HG03103 (cell line): ENCODE measurements around the gene PCNT.
"Not testable (repeated sequence)": the region's sequence is repeated elsewhere in the genome, so short reads cannot be mapped to it uniquely, and the experiment has no call there.

ENCODE experiments used
- ATAC-seq: cut with Tn5 transposase; IDR thresholded peaks from one replicate; pipeline ENCODE4 v1.9.1; 2021; ENCODE audit warnings: low read depth; ENCODE audit not compliant: unreplicated experiment

PCNT gene

GRCh38 chr21:46356494-46357334, 32.8 kb downstream of the PCNT start:
- ATAC-seq = no peak

- no peak for ATAC-seq
Observed at GRCh38 chr21:46357335-46357604, 33.3 kb downstream of the PCNT start.

- no peak for ATAC-seq
Observed at GRCh38 chr21:46357684-46358425, 33.9 kb downstream of the PCNT start.

- ATAC-seq = no peak
Observed at GRCh38 chr21:46361176-46361575, 37.2 kb downstream of the PCNT start.

- ATAC-seq = no peak
Observed at GRCh38 chr21:46361935-46362334, 38.0 kb downstream of the PCNT start.

- no peak for ATAC-seq
Observed at GRCh38 chr21:46362946-46363345, 39.0 kb downstream of the PCNT start.

GRCh38 chr21:46363698-46364097, 39.7 kb downstream of the PCNT start:
- no peak for ATAC-seq

- ATAC-seq = no peak
Observed at GRCh38 chr21:46366091-46366490, 42.1 kb downstream of the PCNT start.

- ATAC-seq = no peak
Observed at GRCh38 chr21:46366561-46366960, 42.6 kb downstream of the PCNT start.

- ATAC-seq = no peak
Observed at GRCh38 chr21:46366966-46367365, 43.0 kb downstream of the PCNT start.

- ATAC-seq = no peak
Observed at GRCh38 chr21:46368533-46369285, 44.8 kb downstream of the PCNT start.

- ATAC-seq = no peak
Observed at GRCh38 chr21:46369520-46370235, 45.7 kb downstream of the PCNT start.

GRCh38 chr21:46371204-46372013, 47.5 kb downstream of the PCNT start:
- no peak for ATAC-seq

GRCh38 chr21:46372014-46372485, 48.1 kb downstream of the PCNT start:
- ATAC-seq = no peak

GRCh38 chr21:46372947-46373346, 49.0 kb downstream of the PCNT start:
- not testable (repeated sequence) for ATAC-seq

- no peak for ATAC-seq
Observed at GRCh38 chr21:46374761-46375389, 50.9 kb downstream of the PCNT start.

- ATAC-seq = no peak
Observed at GRCh38 chr21:46375560-46376230, 51.7 kb downstream of the PCNT start.

GRCh38 chr21:46376231-46376628, 52.3 kb downstream of the PCNT start:
- no peak for ATAC-seq
